GM12801 (cell line): Measurements from ENCODE around the gene TNFRSF18.

Experiments used
- TF ChIP-seq, protein P1 (sequence below): IDR thresholded peaks from one replicate; pipeline ENCODE4 v1.5.1; 2011; ENCODE audit warnings: control low read depth; ENCODE audit not compliant: insufficient read length; ENCODE audit errors: extremely low read depth

The TNFRSF18 gene

DNA sequence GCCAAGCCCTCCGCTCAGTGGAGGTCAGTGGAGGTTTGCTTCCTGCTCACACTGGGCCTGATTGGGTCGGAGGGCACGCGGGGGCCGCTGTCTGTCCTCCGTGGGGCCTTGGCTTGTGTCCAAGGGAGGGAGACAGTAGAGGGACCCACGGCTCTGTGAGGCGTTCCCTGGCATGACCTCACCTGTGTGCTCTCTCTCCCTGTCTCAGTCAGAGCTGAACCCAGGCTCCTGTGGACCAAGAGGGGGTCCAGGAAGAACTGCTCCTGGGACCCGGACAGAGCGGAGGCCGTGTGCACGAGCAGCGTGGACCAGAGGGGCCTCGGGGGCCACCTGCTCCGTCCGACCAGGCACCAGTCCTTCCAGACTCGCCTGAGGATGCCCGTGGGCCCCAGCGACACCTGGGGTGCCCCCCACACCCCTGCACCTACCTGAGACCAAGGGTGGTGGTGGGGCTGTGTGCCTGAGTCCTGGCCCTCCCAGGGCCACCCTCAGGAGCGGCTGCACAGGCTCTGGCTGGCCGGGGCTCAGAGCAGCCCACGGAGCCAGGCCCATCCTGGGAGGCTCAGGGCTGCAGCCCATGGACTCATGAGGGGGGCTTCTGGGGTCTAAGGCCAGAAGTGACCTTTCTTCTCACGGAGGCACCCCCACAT is 46.0 kb downstream of the TNFRSF18 start:
- TF ChIP-seq, protein P1, sequence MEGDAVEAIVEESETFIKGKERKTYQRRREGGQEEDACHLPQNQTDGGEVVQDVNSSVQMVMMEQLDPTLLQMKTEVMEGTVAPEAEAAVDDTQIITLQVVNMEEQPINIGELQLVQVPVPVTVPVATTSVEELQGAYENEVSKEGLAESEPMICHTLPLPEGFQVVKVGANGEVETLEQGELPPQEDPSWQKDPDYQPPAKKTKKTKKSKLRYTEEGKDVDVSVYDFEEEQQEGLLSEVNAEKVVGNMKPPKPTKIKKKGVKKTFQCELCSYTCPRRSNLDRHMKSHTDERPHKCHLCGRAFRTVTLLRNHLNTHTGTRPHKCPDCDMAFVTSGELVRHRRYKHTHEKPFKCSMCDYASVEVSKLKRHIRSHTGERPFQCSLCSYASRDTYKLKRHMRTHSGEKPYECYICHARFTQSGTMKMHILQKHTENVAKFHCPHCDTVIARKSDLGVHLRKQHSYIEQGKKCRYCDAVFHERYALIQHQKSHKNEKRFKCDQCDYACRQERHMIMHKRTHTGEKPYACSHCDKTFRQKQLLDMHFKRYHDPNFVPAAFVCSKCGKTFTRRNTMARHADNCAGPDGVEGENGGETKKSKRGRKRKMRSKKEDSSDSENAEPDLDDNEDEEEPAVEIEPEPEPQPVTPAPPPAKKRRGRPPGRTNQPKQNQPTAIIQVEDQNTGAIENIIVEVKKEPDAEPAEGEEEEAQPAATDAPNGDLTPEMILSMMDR = no peak

GRCh38 chr1:1157914-1158710 is 48.3 kb downstream of the TNFRSF18 start:
- TF ChIP-seq, protein P1 = no peak

DNA sequence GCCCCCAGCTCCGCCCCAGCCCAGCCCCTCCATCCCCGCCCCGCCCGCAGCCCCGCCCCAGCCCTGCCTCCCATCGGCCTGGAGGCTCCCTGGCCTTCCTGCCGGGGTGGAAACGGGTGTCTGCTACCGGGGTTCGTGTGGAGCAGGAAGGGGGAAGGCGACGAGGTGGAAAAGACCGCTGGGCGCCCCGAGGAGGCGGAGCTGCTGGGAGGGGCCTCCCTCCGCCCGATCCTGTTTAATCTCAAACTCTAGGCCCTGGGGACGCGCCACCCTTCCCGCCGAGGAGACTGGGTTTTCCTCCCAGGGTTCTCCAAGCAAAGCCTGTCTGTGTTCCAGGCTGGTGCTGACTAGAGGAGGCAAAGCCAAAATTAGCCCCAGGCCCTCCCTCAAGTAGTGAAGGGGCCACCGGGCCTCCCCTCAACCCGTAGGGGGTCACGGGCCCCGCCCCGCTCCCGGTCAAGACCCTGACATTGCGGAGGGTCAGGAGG is 48.9 kb downstream of the TNFRSF18 start:
- TF ChIP-seq, protein P1 = no peak

DNA sequence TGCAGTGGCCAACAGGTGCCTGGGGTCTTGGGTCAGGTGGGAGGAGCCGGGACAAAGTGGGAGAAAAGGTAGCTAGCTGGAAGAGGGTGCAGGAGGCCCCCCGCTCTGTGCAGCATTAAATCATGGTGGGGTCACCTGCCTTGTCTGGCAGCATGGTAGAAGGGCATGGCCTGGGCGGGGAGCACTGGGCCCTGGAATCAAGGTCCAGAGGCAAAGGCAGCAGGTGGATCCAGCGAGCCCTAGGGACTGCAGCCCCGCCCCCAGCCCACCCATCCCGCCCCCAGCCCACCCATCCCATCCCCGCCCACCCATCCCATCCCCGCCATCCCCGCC is 49.4 kb downstream of the TNFRSF18 start:
- TF ChIP-seq, protein P1 = no peak

- TF ChIP-seq, protein P1 = no peak
Measured at GRCh38 chr1:1156140-1157032, 50.0 kb downstream of the TNFRSF18 start.

GRCh38 chr1:1155258-1155657 is 51.1 kb downstream of the TNFRSF18 start:
- TF ChIP-seq, protein P1 = no peak

DNA sequence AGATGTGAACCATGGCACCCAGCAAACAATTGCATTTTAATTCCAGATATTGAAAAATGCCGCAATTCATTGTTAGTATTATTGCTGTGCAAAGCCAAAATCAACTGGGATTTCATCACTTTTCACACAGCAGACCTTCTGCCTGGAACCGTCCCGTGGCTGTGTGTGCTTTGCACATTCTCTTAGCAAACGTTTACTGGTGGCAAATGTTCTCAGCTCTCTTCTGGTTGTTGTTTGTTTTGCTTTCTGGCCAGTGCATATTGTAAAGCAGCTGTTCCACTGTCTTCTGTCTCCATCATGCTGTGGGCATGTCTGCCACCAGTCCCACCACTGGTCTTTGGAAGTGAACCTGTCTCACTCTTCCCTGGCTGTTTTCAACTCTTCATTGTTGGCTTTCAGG is 52.5 kb downstream of the TNFRSF18 start:
- TF ChIP-seq, protein P1 = no peak
